Vagina (tissue), 2 donors: Measurements from ENCODE around the gene COL12A1. TPM values are rescaled to one million over a fixed set of nuclear protein-coding genes. Genes with fewer than 3 reads are reported as not detected.

Experiments
- DNase-seq, 2 donors: peaks; one replicate each; pipeline ENCODE4 v3.0.0-alpha.2; 2017; ENCODE audit errors: extremely low spot score in 2 of 2
- H3K27ac ChIP-seq: fragments of 200-600 bp; sonication (generic); one replicate; pipeline ENCODE4 v1.5.1; 2019
- H3K27me3 ChIP-seq: fragments of 200-600 bp; sonication (generic); one replicate; pipeline ENCODE4 v1.5.1; 2019
- H3K36me3 ChIP-seq, 2 donors: fragments of 200-600 bp; sonication (generic); one replicate each; pipeline ENCODE4 v1.5.1; 2017 to 2019
- H3K4me1 ChIP-seq: fragments of 200-600 bp; sonication (generic); one replicate; pipeline ENCODE4 v1.5.1; 2019
- H3K4me3 ChIP-seq, 2 donors: fragments of 200-600 bp; sonication (generic); 1 replicate in 1 of 2; 2 replicates in 1 of 2; pipeline ENCODE4 v1.5.1; 2016 to 2019
- H3K9me3 ChIP-seq: fragments of 200-600 bp; sonication (generic); one replicate; pipeline ENCODE4 v1.5.1; 2019
- POLR2A ChIP-seq, 2 donors: fragments of 450-650 bp; IDR thresholded peaks; one replicate each; pipeline ENCODE4 v1.6.1; 2017; ENCODE audit warnings: antibody characterized with exemption in 2 of 2, mild to moderate bottlenecking in 2 of 2, moderate library complexity in 2 of 2
- POLR2AphosphoS5 ChIP-seq, 2 donors: sonication (generic); formaldehyde crosslinking; IDR thresholded peaks; one replicate each; pipeline ENCODE4 v1.9.0; 2017; ENCODE audit warnings: antibody characterized with exemption in 2 of 2, mild to moderate bottlenecking in 2 of 2, low read depth in 1 of 2; ENCODE audit not compliant: insufficient read depth in 1 of 2
- intact Hi-C: fragments of 100-400 bp; cut with DNase I; formaldehyde crosslinking; loops from one replicate; pipeline ENCODE4 v1.15.1; 2023
- total RNA-seq: library from RNA; depleted of rRNA; stranded (reverse); fragments of >200 nt; gene quantifications from one replicate; pipeline ENCODE4 v1.2.3, GENCODE V29; 2016
- TF ChIP-seq, protein P1 (sequence below), 3 experiments: fragments of 450-650 bp in 2 of 3; fragments of 200-600 bp in 1 of 3; sonication (generic) in 1 of 3; IDR thresholded peaks; one replicate each; pipeline ENCODE4 v1.5.1; 2017 to 2019; ENCODE audit warnings: antibody characterized with exemption in 3 of 3, mild to moderate bottlenecking in 2 of 3, moderate library complexity in 2 of 3

COL12A1 gene
- total RNA-seq, 1 donor from 2014 or later, result 130 TPM

- H3K36me3 ChIP-seq, result peaks cover 0 to 41% of the 10 kb centered on the region in 2 donors
- TF ChIP-seq, protein P1, sequence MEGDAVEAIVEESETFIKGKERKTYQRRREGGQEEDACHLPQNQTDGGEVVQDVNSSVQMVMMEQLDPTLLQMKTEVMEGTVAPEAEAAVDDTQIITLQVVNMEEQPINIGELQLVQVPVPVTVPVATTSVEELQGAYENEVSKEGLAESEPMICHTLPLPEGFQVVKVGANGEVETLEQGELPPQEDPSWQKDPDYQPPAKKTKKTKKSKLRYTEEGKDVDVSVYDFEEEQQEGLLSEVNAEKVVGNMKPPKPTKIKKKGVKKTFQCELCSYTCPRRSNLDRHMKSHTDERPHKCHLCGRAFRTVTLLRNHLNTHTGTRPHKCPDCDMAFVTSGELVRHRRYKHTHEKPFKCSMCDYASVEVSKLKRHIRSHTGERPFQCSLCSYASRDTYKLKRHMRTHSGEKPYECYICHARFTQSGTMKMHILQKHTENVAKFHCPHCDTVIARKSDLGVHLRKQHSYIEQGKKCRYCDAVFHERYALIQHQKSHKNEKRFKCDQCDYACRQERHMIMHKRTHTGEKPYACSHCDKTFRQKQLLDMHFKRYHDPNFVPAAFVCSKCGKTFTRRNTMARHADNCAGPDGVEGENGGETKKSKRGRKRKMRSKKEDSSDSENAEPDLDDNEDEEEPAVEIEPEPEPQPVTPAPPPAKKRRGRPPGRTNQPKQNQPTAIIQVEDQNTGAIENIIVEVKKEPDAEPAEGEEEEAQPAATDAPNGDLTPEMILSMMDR (IDR thresholded peaks at IDR 0.05), result no peak
- TF ChIP-seq POLR2AphosphoS5 (IDR thresholded peaks at IDR 0.05; ENCODE audit: insufficient read depth in 1 of 2, low read depth in 1 of 2) (no peak), POLR2A (IDR thresholded peaks at IDR 0.05) (no peak)
- intact Hi-C loops, result no loop called here
- DNase-seq, result no peak
- no peaks in the 10 kb centered on the region for H3K9me3 ChIP-seq
- no peaks in the 10 kb centered on the region for H3K4me1 ChIP-seq
- no peak overlapping the region for H3K4me3 ChIP-seq
- H3K27ac ChIP-seq, result no peak overlapping the region
- no peaks in the 10 kb centered on the region for H3K27me3 ChIP-seq
Observed at GRCh38 chr6:75124085-75124484, 81.8 kb downstream of the COL12A1 start.

GRCh38 chr6:75118925-75119515 lies 86.8 kb downstream of the COL12A1 start:
- intact Hi-C loops, result no loop called here
- no peak for DNase-seq
- H3K36me3 ChIP-seq, result peaks cover 0 to 12% of the 10 kb centered on the region in 2 donors

DNA sequence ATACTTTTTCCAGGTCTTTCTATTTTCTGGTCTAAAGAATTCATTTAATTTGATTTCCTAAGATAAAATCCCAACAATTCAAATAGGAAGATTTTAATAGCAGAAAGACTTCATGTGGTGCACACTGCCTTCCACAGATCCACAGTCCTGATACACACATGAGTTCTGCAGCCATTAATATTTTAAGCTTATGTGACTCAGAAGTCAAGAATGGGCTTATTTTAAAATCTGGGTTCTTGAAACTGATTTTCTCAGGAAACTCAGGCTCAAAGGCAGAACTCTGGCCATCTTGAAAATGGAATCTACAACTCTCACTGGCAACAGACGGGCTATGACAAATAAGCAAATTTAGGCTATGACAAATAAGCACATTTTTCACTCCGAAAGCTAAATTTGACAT lies 88.2 kb downstream of the COL12A1 start:
- no peak overlapping the region for H3K4me3 ChIP-seq
- no peaks in the 10 kb centered on the region for H3K9me3 ChIP-seq
- H3K27ac ChIP-seq, result no peak overlapping the region
- TF ChIP-seq POLR2AphosphoS5 (IDR thresholded peaks at IDR 0.05; ENCODE audit: insufficient read depth in 1 of 2, low read depth in 1 of 2) (no peak), POLR2A (IDR thresholded peaks at IDR 0.05) (no peak)
- TF ChIP-seq, protein P1 (IDR thresholded peaks at IDR 0.05), result no peak
- no peaks in the 10 kb centered on the region for H3K27me3 ChIP-seq
- H3K36me3 ChIP-seq, result peaks cover 0 to 11% of the 10 kb centered on the region in 2 donors
- no peak for DNase-seq
- no peaks in the 10 kb centered on the region for H3K4me1 ChIP-seq
- intact Hi-C loops, result no loop called here

More at GRCh38 chr6:75118925-75119515, 86.8 kb downstream of the COL12A1 start:
- Histone ChIP-seq H3K4me1 (no peaks in the 10 kb centered on the region), H3K27ac (no peak overlapping the region), H3K9me3 (no peaks in the 10 kb centered on the region), H3K4me3 (no peak overlapping the region), H3K27me3 (no peaks in the 10 kb centered on the region)
- TF ChIP-seq, protein P1 (IDR thresholded peaks at IDR 0.05), result no peak
- no peak for TF ChIP-seq POLR2AphosphoS5 (IDR thresholded peaks at IDR 0.05; ENCODE audit: insufficient read depth in 1 of 2, low read depth in 1 of 2)
- no peak for TF ChIP-seq POLR2A (IDR thresholded peaks at IDR 0.05)

GRCh38 chr6:75116946-75117345 lies 88.9 kb downstream of the COL12A1 start:
- Histone ChIP-seq H3K9me3 (no peaks in the 10 kb centered on the region), H3K27ac (no peak overlapping the region), H3K36me3 (peaks cover 0 to 11% of the 10 kb centered on the region in 2 donors), H3K4me1 (no peaks in the 10 kb centered on the region), H3K27me3 (no peaks in the 10 kb centered on the region), H3K4me3 (no peak overlapping the region)
- TF ChIP-seq, protein P1 (IDR thresholded peaks at IDR 0.05), result no peak
- no peak for TF ChIP-seq POLR2A (IDR thresholded peaks at IDR 0.05)
- no peak for TF ChIP-seq POLR2AphosphoS5 (IDR thresholded peaks at IDR 0.05; ENCODE audit: insufficient read depth in 1 of 2, low read depth in 1 of 2)
- intact Hi-C loops, result no loop called here
- DNase-seq, result no peak

DNA sequence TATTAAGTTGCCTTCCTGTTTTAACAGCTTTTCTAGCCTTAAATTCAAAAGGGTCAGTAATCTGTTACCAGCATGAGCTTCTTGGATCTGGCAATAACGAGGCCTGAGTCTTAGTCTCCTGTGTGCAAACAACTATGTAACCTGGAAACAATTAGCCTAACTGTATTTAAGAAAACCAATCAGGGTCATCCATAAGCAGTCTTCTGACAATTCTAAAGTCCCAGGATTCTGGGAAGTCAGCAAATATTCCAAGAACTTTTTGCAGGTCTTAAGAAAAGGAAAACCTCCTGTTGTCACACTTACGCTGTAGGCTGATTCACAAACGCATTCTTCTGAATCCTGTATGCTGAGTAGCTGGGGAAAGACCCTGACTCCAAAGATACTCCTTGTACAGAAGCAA lies 90.4 kb downstream of the COL12A1 start:
- no peaks in the 10 kb centered on the region for H3K4me1 ChIP-seq
- TF ChIP-seq POLR2A (IDR thresholded peaks at IDR 0.05), result no peak
- TF ChIP-seq POLR2AphosphoS5 (IDR thresholded peaks at IDR 0.05; ENCODE audit: insufficient read depth in 1 of 2, low read depth in 1 of 2), result no peak
- TF ChIP-seq, protein P1 (IDR thresholded peaks at IDR 0.05), result no peak
- H3K27me3 ChIP-seq, result no peaks in the 10 kb centered on the region
- DNase-seq, result no peak
- intact Hi-C loops, result no loop called here
- no peaks in the 10 kb centered on the region for H3K9me3 ChIP-seq
- no peak overlapping the region for H3K4me3 ChIP-seq
- H3K27ac ChIP-seq, result no peak overlapping the region
- peaks cover 0 to 11% of the 10 kb centered on the region in 2 donors for H3K36me3 ChIP-seq
